ENCODE results near the gene LGALS4. TPM values are rescaled to one million over a fixed set of nuclear protein-coding genes. Genes with fewer than 3 reads are reported as not detected.

The LGALS4 gene
- total RNA-seq, 1 experiment from 2014 or later = 1.0 TPM

- H3K27ac ChIP-seq = no peak overlapping the region
- peak in 1 of 2 experiments; percentile 69 for DNase-seq
- no peaks in the 10 kb centered on the region for H3K9me3 ChIP-seq (ENCODE audit: insufficient read depth, low read depth)
- H3K36me3 ChIP-seq (ENCODE audit: low read depth) = no peaks in the 10 kb centered on the region
- no peaks in the 10 kb centered on the region for H3K79me2 ChIP-seq (ENCODE audit: low read depth)
- POLR2A ChIA-PET (ENCODE audit: unreplicated experiment) = interaction anchor here (0.6 to 0.8 kb wide), 2 partner anchors 62 to 110 kb away, joined by 10 to 15 read pairs; partner anchors contain the start of gene ECH1
- no peak for TF ChIP-seq EZH2 (IDR thresholded peaks at IDR 0.05; ENCODE audit: low read depth)
- TF ChIP-seq CTCF (conservative IDR thresholded peaks at IDR 0.05) = peak; percentile 80
- H3K27me3 ChIP-seq (ENCODE audit: insufficient read depth, low read depth) = no peaks in the 10 kb centered on the region
- BruUV-seq (replicated peaks) = no TSS peak
- CTCF ChIA-PET = interaction anchor here (0.6 to 0.9 kb wide), 4 partner anchors 17 to 408 kb away, joined by 3 to 5 read pairs (median 4); no protein-coding TSS in a partner anchor
- no peak overlapping the region for H3K4me3 ChIP-seq
- H2AFZ ChIP-seq = peak overlapping the region; percentile 72; the same call in 1 of the 2 replicates
- H3K9me2 ChIP-seq (ENCODE audit: insufficient read depth) = no peaks in the 10 kb centered on the region
- H4K20me1 ChIP-seq (ENCODE audit: insufficient read depth) = no peaks in the 10 kb centered on the region
- no peak overlapping the region for H3K4me2 ChIP-seq
- H3F3A ChIP-seq (ENCODE audit: insufficient read depth, low read depth) = no peaks in the 10 kb centered on the region
- H3K4me1 ChIP-seq (replicated peaks; ENCODE audit: insufficient read depth) = no peaks in the 10 kb centered on the region
- intact Hi-C loops (cut with micrococcal nuclease; ENCODE audit: unreplicated experiment) = loop anchor here (2.0 kb wide), 1 partner anchor 61 kb away; the partner anchor contains the start of gene ECH1
Observed at GRCh38 chr19:38769635-38770211, 43.0 kb downstream of the LGALS4 start.

- DNase-seq = no peak
- POLR2A ChIA-PET (ENCODE audit: unreplicated experiment) = no interaction called here
- no peak overlapping the region for H3K4me2 ChIP-seq
- H3K4me3 ChIP-seq = no peak overlapping the region
- H3F3A ChIP-seq (ENCODE audit: insufficient read depth, low read depth) = no peaks in the 10 kb centered on the region
- no peak overlapping the region for H2AFZ ChIP-seq
- no peaks in the 10 kb centered on the region for H3K27me3 ChIP-seq (ENCODE audit: insufficient read depth, low read depth)
- H3K27ac ChIP-seq = no peak overlapping the region
- no peaks in the 10 kb centered on the region for H3K4me1 ChIP-seq (replicated peaks; ENCODE audit: insufficient read depth)
- no peaks in the 10 kb centered on the region for H3K9me3 ChIP-seq (ENCODE audit: insufficient read depth, low read depth)
- no peaks in the 10 kb centered on the region for H3K9me2 ChIP-seq (ENCODE audit: insufficient read depth)
- intact Hi-C loops (cut with micrococcal nuclease; ENCODE audit: unreplicated experiment) = no loop called here
- H4K20me1 ChIP-seq (ENCODE audit: insufficient read depth) = no peaks in the 10 kb centered on the region
- TF ChIP-seq CTCF (conservative IDR thresholded peaks at IDR 0.05) = no peak
- no peak for TF ChIP-seq EZH2 (IDR thresholded peaks at IDR 0.05; ENCODE audit: low read depth)
- BruUV-seq (replicated peaks) = no TSS peak
- no peaks in the 10 kb centered on the region for H3K79me2 ChIP-seq (ENCODE audit: low read depth)
- CTCF ChIA-PET = interaction anchor here (0.6 kb wide), 1 partner anchor 45 kb away, joined by 3 read pairs; no protein-coding TSS in a partner anchor
- H3K36me3 ChIP-seq (ENCODE audit: low read depth) = no peaks in the 10 kb centered on the region
Observed at GRCh38 chr19:38766276-38767047, 46.3 kb downstream of the LGALS4 start.

GRCh38 chr19:38765214-38765613 is 47.5 kb downstream of the LGALS4 start:
- Histone ChIP-seq H3K4me3 (no peak overlapping the region), H3F3A (ENCODE audit: insufficient read depth, low read depth) (no peaks in the 10 kb centered on the region), H3K4me1 (replicated peaks; ENCODE audit: insufficient read depth) (no peaks in the 10 kb centered on the region), H3K36me3 (ENCODE audit: low read depth) (no peaks in the 10 kb centered on the region), H3K4me2 (no peak overlapping the region), H3K27ac (no peak overlapping the region), H3K9me3 (ENCODE audit: insufficient read depth, low read depth) (no peaks in the 10 kb centered on the region), H4K20me1 (ENCODE audit: insufficient read depth) (no peaks in the 10 kb centered on the region), H3K9me2 (ENCODE audit: insufficient read depth) (no peaks in the 10 kb centered on the region), H2AFZ (no peak overlapping the region), H3K27me3 (ENCODE audit: insufficient read depth, low read depth) (no peaks in the 10 kb centered on the region), H3K79me2 (ENCODE audit: low read depth) (no peaks in the 10 kb centered on the region)
- CTCF ChIA-PET = interaction anchor here (0.7 kb wide), 1 partner anchor 17 kb away, joined by 13 read pairs; no protein-coding TSS in a partner anchor
- intact Hi-C loops (cut with micrococcal nuclease; ENCODE audit: unreplicated experiment) = no loop called here
- no peak for DNase-seq
- TF ChIP-seq CTCF (conservative IDR thresholded peaks at IDR 0.05) (no peak), EZH2 (IDR thresholded peaks at IDR 0.05; ENCODE audit: low read depth) (no peak)
- POLR2A ChIA-PET (ENCODE audit: unreplicated experiment) = interaction anchor here (0.7 kb wide), 1 partner anchor 82 kb away, joined by 12 read pairs; no protein-coding TSS in a partner anchor
- BruUV-seq (replicated peaks) = no TSS peak

All from PC-9 (cell line).